Measurements from ENCODE around the gene DIPK1A. TPM values are rescaled to one million over a fixed set of nuclear protein-coding genes. Genes with fewer than 3 reads are reported as not detected.

The DIPK1A gene
- total RNA-seq, 1 donor from 2014 or later: 15.2 TPM

DNA sequence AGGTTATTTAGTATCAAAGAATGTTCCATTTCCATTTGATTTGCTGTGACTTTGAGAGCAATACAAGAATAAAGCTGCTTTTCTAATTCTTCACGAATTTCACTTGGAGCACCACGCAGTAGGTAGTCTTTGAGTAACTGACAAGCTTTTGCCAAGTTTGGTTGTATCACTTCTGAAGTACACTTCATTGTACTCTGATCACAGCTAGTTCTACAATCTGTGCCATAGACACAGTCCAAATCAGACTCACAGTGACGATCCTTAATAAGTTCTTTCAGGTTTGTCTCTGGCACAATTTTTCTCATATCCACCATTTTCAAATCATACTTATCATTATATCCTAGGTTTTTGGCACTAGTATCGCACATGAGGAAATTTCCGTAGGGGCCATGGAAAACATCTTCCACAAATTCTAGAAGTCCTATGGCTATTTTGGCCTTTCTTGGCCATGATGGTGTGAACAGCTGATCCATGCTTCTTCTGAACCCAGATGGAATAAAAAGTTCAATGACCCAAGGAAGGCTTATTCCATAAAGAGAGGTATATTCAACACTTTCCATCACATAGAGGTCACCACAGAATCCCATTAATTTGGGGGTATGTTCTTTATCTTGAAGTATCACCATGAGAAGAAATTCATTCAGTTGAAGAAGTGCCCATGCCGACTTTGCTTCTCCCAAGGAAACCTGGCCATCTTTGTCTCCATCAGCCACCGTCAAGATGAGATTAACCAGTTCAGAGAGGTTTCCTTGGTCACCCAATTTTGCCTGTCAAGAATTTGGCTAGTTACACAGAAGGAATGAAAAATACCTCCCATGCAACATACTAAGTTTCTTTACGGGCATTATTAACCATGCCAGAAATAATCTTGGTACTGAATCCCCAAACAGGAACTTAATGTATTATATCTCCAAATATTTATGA is 117.6 kb downstream of the DIPK1A start:
- intact Hi-C loops (cut with micrococcal nuclease): no loop called here

GRCh38 chr1:92843046-92843423 is 118.2 kb downstream of the DIPK1A start:
- intact Hi-C loops (cut with micrococcal nuclease): no loop called here

- intact Hi-C loops (cut with micrococcal nuclease): no loop called here
These were observed 118.9 kb downstream of the DIPK1A start for GRCh38 chr1:92842082-92843045.

- intact Hi-C loops (cut with micrococcal nuclease): no loop called here
These were observed 120.7 kb downstream of the DIPK1A start for GRCh38 chr1:92840600-92840999.

DNA sequence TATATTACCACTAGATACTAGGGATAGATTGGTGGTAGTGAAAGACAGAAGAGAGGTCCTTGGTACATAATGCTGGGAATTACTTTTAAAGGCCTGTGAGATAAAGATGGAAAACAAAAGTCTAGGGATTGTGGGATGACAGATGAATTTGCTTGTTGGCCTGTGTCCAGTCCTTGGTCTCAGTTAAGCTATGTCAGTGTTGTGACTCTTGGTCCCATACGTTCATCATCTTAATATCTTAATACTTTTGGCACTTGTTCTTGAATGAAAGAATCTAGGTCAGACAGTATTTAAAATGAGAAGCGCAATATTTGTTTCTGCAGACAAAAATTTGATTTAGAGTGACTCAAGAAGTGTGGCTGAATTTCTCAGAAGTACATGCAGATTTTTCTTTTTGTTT is 121.8 kb downstream of the DIPK1A start:
- intact Hi-C loops (cut with micrococcal nuclease): loop anchor here (10.0 kb wide), 2 partner anchors 545 to 1065 kb away; partner anchors contain the start of genes GCLM, GLMN and RPAP2

DNA sequence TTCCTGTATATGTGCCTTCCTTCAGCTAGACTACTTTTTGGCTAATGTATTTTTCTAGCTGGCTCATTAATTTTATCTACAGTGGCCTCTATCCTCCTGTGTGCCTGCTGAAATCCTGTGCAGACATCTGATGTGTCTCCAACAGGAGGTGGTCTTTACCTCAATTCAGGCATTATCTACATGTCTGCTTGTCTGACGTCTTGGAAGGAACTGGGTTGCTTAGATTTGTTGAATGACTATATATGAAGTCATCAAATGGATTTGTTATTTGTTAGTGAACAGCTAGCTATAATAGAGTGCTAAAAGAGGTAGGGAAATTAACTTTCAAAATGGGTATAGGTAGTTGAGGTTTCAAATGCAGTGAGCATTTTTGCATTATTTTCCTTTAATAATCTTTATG is 122.7 kb downstream of the DIPK1A start:
- intact Hi-C loops (cut with micrococcal nuclease): loop anchor here (10.0 kb wide), 2 partner anchors 544 to 1066 kb away; partner anchors contain the start of genes GCLM, GLMN and RPAP2

- intact Hi-C loops (cut with micrococcal nuclease): loop anchor here (10.0 kb wide), 2 partner anchors 542 to 1068 kb away; partner anchors contain the start of genes GCLM, GLMN and RPAP2
These were observed 124.2 kb downstream of the DIPK1A start for GRCh38 chr1:92837062-92837461.

DNA sequence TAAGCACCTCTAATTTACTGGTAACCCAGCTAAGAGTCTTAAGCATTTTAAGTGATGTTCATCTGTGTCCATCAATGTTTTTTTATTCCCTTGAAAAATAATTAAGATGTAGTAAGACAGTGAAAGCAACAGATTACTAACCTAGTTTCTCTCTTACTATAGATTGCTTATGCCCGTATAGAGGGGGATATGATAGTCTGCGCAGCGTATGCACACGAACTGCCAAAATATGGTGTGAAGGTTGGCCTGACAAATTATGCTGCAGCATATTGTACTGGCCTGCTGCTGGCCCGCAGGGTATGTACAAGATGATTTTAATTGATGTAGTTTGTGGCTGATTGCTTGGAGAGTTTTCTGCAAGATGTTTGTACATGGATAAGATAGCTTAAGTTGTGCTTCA is 126.6 kb downstream of the DIPK1A start:
- intact Hi-C loops (cut with micrococcal nuclease): loop anchor here (5.0 to 10.0 kb wide), 5 partner anchors 243 to 1070 kb away; partner anchors contain the start of genes DR1, GCLM, GFI1 and GLMN

DNA sequence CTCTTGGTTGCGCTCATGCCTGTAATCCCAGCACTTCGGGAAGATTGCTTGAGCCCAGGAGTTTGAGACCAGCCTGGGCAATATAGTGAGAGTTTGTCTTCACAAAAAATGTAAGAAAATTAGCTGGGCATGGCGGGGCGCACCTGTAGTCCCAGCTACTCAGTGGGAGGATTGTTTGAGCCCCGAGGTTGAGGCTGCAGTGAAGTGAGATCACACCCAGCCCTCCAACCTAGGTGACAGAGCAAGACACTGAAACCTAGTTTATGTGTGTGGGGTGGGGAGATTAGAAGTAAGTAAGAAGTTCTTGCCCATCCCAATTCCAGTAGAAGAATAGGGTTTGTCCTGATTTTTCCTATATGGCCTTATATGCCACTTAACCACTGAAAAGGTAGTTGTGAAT is 127.4 kb downstream of the DIPK1A start:
- intact Hi-C loops (cut with micrococcal nuclease): loop anchor here (2.0 to 10.0 kb wide), 6 partner anchors 25 to 1071 kb away; partner anchors contain the start of genes DR1, GCLM, GFI1 and GLMN

- intact Hi-C loops (cut with micrococcal nuclease): loop anchor here (1.0 to 10.0 kb wide), 7 partner anchors 26 to 1072 kb away; partner anchors contain the start of genes DR1, GCLM, GFI1 and GLMN
These were observed 128.6 kb downstream of the DIPK1A start for GRCh38 chr1:92832537-92833114.

DNA sequence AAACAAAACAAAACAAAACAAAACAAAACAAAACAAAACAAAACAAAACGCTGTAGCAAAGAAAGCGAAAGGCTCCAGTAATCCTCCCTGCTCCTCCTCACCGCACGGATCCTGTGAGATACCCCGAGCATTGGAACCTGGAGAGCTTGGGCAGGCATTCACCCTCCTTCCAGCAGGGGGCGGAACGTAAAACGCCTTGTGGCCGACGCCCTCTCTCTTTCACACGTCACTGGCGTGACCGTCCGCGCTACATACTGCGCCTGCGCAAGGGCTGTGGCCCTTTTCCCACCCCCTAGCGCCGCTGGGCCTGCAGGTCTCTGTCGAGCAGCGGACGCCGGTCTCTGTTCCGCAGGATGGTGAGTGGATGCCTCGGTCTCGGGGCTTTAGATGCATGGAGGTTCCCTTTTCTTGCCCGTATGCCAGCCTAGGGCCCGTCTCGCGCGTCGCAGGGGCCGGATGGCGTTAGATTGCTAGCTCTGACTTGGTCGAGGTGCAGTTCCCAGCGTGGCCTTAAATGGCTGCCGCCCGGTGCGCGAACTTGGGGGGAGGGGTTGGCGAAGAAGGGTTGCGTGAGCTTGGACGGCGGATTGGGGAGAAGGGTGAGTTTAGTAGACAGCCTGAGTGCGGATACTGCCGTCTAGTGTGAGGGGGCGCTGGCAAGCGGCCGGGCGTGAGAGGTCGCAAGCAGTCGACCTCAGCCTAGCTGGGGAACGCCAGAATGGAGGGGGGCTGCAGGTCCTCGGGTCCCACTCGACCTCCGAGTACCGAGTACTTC is 129.3 kb downstream of the DIPK1A start, which contains the start of gene RPL5:
RPL5 (plus strand) TSS at position 279 of the 775 bp plus-strand sequence; CDS start at position 354, 75 bp downstream.
- intact Hi-C loops (cut with micrococcal nuclease): loop anchor here (1.0 to 10.0 kb wide), 7 partner anchors 27 to 1073 kb away; partner anchors contain the start of genes DR1, GCLM, GFI1 and GLMN

- intact Hi-C loops (cut with micrococcal nuclease): loop anchor here (5.0 to 10.0 kb wide), 5 partner anchors 246 to 1073 kb away; partner anchors contain the start of genes DR1, GCLM, GFI1 and GLMN
These were observed 129.9 kb downstream of the DIPK1A start for GRCh38 chr1:92831368-92831761.

GRCh38 chr1:92826792-92827191 is 134.5 kb downstream of the DIPK1A start:
- intact Hi-C loops (cut with micrococcal nuclease): no loop called here

DNA sequence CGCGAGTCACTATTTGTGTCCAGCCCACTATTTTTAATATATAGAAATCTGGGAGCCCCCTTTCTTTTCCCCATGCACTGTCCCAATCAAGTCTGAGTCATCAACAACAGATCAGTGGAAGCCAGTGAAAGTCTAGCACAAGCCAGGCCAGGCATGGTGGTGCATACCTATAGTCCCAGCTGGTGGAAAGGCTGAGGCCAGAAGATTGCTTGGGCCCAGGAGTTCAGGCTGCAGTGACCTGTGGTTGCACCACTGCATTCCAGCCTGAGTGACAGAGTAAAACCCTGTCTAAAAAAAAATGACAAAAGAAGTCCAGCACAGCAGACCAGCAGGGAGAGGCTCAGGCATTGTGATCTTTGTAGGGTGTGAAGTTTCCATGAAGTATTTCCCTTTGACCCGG is 138.4 kb downstream of the DIPK1A start:
- intact Hi-C loops (cut with micrococcal nuclease): no loop called here

GRCh38 chr1:92820551-92820950 is 140.7 kb downstream of the DIPK1A start:
- intact Hi-C loops (cut with micrococcal nuclease): no loop called here

DNA sequence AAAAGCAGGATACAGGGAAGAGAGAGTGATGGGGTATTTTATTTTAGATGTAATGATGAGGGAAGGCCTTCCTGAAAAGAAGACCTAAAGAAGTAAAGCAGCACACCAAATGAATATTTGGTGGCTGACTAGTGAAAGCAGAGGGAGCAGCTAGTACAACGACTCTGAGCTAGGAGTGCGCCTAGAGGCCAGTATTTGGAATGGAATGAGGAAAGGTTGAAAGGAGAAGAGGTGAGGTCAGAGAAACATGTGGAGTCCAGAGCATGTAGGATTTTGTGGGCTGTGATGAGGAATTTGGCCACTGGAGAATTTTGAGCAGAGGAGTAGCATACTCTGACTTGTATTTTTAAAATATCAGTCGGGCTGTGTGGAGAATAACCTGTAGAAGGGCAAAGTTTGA is 141.2 kb downstream of the DIPK1A start:
- intact Hi-C loops (cut with micrococcal nuclease): no loop called here

GRCh38 chr1:92817986-92818764 is 143.1 kb downstream of the DIPK1A start:
- intact Hi-C loops (cut with micrococcal nuclease): loop anchor here (1.0 kb wide), 1 partner anchor 69 kb away; no protein-coding TSS in a partner anchor

GRCh38 chr1:92817137-92817697 is 144.0 kb downstream of the DIPK1A start:
- intact Hi-C loops (cut with micrococcal nuclease): no loop called here

DNA sequence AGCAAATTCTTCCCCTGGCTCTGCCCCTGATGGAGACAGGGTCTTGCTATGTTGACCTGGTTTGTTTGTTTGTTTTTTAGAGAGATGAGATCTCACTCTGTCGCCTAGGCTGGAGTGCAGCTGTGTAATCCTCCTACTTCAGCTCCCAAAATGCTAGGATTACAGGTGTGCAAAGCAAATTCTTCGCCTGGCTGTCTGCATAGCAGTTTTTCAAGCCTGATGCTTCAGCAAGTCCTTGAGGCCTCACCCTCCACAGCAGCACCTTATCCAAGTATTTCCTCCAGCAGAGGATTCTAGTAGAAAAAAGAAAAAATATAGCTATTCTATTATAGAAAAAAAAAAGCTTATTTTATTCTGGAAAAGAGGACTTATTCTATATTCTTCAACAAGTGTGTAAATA is 144.5 kb downstream of the DIPK1A start:
- intact Hi-C loops (cut with micrococcal nuclease): no loop called here
